Amniotic epithelial cell (primary cell): ENCODE data around the gene TDRD12.

ENCODE experiments used
- DNase-seq: peaks from one replicate; pipeline ENCODE4 v3.0.0-alpha.2; 2010; ENCODE audit warnings: low read depth

The TDRD12 gene

DNA sequence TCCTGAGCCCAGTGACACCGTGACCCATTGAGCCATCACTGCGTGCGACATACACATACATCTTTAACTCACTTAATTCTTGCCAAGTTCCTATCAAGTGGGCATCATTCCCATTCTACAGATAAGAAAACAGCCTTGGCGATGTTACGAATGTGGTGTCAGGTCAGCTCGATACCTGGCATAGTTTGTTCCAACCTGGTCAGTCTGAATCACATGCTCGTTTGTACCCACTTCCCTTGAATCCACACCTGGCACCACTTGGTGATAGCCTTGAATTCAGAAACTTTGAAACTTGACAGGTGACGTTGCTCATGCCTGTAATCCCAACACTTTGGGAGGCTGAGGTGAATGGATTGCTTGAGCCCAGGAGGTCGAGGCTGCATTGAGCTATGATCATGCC, 90.9 kb downstream of the TDRD12 start:
- no peak for DNase-seq

DNA sequence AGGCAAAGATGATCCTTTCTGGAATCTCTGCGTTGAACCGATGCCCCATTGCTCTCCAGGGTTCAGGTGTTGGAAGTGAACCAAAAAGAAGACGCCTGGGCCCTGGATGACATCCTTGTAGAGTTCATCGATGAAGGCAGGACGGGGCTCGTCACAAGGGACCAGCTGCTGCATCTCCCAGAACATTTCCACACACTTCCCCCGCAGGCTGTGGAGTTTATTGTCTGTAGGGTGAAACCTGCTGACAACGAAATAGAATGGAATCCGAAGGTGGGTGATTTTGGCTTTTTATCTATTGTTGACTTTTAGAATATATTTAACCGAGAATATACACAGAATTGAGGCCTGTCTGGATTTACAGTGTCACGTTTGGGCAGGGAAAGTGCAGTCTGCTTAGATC, 91.6 kb downstream of the TDRD12 start:
- no peak for DNase-seq

DNA sequence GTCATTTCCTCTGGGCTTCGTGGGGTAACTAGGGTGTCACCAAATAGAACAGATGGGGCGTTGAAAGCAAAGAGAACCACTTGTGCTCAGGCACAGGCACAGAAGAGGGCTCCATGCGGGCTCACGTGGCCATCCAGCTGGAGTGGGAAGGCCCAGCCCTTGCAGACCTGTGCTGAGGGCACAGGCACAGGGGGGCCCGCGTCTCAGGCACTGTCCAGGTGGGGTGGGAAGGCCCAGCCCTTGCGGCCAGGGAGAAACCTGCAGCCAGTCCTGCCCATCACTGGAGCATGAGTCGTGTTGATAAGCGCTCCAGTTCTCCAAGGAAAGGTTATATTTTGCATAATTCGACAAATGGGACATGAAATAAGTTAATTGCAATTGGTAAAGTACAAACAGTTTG, 92.5 kb downstream of the TDRD12 start:
- DNase-seq, result no peak

DNA sequence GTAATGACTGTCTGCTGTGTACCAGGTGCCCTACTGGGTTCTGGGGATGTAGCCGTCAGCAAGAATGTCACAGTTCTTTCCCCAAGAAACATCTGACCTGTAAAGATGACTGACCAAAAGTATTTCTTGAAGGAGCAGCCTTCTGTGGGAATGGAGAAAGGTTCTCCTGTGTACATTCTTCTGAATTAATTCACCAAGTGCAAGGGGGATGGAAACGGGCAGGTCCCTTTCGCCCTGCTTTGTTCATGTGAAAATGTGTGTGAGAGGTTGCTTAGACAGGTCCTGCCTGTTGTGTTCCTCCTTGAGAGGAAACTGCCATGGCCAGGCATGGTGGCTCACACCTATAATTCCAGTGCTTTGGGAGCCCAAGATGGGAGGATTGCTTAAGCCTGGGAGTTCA, 93.0 kb downstream of the TDRD12 start:
- no peak for DNase-seq

DNA sequence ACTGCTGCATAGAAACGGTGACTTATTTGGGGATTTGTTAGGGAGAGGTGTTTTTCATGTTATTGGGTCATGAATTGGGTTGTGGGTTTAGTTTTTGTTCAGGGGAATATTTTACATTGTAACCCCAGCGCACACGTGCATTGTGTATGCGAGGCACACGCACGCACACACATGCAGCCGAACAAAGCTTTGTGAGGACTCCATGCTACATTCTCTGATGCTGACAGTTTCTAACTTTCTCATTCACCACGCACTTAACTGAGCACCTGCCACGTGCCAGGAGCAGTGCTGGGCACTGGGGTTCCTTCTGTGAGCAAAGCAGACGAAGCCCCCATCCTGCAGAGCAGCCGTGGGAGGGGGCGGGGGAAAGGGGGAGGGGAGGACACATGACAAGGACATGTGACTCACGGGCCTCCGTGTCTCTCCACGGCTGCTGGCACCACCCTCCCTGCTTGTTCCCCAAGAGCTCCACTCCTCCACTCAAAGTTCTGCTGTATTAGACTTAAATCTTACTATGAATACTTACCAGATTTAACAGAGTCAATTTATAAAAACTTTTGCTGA, 94.4 kb downstream of the TDRD12 start:
- no peak for DNase-seq

DNA sequence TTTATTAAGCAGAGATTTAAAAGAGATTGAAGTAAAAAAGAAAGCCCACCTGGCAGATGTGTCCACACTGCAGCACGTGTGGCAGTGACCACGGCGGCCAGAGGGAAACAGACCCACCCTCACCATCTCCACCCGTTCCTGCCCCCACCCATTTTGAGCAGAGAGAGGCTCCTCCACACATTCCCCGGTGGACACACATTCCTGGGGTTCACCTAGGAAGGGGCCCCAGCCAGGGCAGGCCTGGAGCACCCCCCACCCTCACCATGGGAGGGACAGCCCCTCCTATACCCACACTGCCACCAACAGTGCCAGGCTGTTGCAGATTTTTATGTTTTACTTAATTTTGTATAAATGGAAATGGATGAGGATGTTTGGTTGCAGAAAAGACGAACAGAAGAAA, 95.1 kb downstream of the TDRD12 start:
- DNase-seq, result no peak

DNA sequence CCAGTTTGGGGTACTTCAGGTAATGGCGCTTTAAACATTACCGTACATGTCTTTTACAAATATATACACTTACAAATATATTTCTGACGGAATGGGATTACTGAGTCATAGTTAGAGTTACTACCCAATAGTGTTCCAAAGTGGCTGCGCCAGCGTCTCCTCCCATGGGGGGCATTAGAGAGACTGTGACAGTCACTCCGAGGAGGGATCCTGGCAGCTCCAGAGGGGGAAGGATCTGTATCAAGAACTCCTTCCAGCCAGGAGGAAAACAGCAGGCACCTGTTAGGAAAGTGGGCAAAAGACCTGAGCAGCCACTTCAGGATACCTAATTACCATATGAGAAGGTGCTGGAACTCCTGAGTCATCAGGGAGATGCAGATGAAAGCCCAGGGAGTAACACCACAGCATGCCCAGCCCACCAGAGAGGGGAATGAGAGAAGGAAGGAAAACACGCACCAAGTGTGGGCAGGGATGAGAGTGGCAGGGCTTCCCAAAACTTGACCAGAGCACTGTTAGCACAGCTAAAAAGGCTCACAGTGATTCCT, 97.1 kb downstream of the TDRD12 start:
- DNase-seq, result no peak

DNA sequence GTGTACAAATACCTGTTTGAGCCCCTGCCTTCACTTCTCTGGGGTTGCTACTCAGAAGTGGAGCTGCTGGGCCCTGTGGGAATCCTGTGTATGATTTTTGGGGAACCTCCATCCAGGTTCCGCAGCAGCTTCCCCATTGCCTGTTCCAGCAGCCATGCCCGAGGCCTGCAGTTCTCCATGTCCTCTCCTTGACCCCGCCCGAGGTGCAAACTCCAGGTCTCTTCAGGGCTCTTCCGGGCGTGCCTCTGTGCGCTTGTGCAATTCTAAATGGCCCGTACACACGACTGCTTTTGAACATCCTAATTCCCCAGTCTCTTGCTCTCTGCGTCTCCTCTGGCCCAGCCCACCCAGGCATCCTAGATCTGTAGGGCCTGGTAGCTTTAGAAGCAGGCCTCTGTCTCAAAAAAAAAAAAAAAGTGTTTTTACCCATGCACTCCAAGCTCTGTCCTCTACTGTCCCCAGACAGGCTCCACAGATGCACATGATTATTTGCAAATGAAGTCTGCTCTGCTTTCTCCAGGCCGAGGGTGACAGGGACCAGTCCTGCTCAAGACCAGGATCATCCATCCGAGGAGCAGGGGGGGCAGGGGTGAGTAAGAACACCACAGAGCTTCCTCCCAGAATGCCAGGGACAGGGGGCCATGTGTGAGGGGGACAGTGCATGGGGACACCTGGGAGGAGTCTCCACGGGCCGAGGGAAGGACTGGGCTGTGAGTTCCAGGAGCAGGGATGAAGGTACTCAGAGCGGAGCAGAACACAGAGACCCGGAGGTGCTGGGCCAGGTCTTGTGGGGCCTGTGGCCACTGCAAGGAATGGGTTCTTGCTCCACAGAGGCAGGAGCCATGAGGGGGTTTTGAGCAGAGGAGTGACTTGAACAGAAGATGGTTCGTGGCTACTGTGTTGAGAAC, 98.3 kb downstream of the TDRD12 start:
- no peak for DNase-seq

DNA sequence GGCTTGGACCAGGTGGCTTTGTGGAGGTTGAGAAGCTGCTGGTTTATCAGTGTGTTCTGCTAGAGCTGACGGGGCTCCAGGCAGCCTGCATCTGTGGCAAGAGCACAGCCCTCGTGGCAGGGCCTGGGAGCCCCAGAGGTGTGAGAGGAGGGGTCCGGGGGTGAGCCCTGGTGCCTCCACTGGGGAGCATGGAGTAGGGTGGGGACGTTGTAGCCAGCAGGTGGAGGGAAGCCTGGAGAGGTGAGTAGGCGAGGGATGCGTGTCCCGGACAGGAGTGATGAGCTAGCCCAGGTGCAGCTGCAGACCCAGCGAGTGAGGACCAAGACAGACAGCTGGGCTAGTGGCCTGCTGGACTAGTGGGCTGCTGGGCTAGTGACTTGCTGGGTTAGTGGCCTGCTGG, 99.0 kb downstream of the TDRD12 start:
- no peak for DNase-seq

DNA sequence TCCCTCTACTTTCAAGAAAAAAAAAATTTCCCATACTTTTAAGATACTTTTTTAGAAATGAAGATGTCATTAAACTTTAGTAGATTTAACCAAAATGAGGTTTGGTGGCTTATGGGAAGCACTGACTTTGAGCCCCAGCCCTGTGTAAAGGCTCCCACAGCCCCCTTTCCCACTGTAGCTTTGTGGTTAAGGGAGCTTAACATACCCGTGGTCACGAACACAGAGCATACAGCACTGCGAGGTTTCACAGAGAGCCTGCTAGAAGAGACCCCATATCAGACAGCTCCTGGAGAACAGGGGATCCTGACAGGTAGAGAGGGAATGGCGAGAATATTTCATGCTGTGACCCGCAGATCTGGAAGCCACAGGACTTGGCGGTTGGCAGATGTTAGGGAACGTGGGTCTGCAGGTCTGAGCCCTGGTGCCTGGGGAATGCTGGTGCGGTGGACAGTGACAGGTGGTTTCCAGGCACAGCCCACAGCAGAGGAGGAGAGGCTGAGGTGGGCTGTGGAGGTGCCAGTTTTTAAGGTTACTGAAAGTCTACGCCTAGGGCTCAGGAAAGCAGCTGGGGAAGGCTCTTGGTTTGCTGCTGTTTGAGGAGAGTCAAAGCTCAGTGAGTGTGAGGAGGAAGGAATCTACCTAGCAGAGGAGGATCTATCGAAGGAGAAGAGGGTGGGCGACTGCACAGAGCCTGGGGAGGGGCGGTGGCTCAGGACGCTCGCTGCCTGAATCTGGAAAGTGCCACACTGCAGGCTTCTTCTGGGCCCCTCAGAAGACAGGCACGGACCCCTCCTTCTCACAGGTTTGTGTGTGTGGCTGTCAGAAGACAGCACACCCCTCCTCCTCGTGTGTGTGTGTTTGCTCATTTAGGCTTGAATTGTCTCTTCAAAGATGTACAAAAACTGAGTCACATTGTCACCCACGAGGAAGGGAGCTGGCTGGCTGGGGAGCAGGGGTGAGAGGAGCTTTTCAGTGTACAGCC, 100.1 kb downstream of the TDRD12 start:
- DNase-seq, result no peak

DNA sequence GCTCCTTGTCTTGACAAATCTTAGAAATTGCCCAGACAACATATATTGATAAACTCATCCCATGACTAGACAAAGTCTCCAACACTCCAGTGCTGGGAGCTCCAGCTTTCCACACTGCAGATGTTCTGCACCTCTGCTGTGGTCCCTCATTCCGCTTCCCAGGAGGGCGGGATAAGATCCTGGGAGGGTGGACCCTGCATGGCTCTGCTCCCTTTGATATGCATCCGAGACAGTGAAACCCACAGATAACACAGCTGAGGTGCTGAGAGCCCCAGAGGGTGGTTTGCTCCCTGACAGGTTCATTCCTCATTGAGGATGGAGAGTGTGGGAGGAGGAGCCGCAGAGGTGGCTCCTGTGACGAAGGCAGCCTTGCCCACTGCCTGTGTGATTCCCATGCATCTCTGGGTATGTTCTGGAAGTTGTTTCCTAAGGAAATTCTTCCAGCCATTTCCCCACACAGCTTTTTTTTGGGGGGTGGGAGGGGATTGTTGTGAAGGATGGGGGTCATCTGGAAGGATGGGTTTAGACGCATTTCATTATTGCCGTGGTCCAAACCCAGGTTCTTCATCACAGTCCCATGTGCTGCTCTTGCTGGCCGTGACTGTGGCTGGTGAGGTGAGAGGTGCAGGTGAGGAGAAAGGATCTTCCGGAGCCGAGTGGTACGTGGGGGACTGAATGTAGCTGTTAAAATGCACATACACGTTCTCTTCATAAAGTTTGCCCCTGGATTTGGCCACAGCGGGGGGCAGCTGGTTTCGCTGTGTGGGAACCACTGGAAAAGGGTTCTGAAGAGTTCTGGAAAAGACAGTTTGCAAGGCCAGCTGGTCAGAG, 103.6 kb downstream of the TDRD12 start:
- no peak for DNase-seq

DNA sequence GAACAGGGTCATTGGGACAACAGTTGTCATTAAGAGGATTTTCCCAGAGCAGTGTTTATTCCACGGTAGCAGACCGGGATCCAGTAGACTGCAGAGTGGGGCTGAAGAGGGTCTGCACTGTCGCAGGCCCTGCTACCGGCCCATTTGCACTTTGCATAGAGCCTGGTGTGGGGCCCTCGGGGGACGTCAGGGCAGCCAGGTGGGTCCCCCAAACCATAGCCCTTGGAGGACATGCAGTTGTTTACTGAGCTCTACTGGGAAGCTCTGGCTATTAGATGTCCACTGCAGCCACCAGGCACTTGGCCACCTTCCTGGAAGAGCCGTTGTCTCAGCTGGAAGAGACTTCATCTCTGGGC, 104.2 kb downstream of the TDRD12 start:
- no peak for DNase-seq

DNA sequence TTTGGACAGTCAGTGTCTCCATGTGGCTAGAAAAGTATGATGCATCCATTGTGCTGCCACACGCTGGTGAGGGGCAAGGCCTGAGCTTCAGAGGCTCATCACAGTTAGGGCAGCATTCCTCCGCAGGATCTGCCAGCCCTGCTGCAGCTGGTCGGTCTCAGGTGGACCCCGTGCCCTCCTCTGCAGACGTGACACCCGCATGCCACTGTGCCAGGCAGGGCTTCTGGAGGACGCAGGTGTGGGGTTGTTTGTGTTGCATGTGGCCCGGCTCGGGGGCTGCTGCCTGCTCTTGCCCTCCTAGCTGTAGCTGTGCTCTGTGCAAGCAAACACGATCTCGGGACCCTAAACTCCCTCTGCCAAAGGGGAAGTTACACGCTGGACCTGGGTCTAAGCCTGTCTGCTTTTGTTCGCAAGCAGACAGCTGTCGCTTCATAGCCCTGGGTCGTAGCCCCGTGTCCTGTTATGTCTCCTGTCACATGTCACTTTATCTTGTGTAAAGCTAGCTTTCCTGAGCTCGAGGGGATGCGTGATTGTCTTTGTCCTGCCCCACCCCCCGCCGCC, 104.7 kb downstream of the TDRD12 start:
- no peak for DNase-seq

DNA sequence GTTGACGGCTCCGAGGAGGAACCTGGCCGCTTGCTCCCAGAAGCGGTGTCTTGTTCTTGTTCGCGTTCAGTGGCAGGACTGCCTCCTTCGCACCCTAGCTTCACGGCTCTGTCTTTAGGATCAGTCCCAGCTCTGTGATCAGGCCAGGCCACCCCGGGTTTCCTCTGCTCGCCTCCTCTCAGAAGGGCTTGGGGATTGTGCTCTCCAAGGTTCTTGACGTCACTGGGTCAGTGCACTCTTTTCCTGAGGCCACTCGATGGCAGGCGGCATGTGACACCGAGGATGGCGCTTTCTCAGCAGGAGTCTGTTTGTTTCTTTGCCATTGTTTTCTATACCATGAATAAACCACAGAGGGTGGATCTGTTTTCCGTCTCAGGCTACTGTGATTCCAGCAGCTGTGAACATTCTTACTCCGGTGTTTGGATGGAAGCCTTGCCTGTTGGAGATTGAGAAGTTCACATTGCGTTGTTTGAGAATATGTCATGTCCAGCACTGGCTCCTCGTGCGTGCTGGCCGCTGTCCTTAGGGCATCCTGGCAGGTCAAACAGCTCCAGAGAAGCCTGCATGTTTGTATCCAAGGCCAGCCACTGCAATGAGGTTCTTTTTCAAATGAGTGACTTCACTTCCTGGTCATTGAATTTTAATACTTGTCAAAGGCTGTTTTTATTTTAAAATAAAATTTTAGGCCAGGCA, 105.5 kb downstream of the TDRD12 start:
- no peak for DNase-seq

DNA sequence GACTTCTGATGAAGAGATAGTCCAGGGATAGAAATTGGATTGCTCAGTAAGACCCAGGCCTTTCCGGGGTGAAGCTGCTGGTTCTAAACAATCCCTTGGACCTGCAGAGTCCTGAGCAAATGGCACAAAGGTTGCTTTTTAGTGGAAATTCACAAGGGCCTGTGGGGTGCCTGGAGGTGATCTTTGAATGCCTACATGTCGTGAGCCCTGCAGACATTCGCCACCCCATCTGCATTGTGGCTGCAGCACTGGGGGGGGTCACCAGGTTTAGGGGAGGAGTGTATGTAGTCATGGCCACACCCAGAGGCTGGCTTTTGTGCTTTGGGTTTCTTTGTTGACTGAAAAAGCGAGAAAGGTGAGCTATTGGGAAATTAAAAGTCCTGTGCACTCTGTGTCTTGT, 108.6 kb downstream of the TDRD12 start:
- DNase-seq, result no peak

DNA sequence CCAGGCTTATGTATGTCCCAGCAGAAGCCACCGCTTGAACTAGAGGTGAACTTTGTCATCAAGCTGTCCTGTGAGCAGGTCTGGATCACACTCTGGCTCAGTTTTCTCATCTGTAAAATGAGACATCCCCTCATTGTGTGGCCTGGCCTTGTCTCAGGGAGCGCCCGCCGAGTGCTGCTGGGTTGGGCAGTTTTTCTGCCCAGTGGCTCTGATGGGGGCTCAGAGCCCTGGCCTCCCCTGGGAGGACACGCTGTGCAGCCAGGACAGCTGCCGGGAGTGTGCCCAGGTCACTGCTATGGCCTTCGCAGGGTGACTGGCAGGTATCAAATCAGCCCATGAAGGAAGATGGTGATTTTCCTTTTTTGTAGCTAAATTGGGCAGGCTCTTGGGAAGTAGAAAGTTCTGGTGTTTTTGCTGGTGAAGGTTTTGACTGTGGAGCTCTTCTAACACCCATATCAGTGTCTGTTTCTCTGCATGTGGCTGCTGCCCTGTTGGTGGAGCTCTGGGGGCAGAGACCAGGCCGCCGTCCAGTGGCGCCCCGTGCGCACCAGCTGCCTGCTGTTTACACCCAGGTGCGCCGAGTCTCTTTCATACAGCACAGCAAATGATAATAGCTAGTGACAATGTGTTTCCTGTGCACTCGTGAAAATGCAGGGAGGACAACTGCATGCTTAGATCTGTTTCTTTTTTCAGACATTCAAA, 109.2 kb downstream of the TDRD12 start:
- no peak for DNase-seq

DNA sequence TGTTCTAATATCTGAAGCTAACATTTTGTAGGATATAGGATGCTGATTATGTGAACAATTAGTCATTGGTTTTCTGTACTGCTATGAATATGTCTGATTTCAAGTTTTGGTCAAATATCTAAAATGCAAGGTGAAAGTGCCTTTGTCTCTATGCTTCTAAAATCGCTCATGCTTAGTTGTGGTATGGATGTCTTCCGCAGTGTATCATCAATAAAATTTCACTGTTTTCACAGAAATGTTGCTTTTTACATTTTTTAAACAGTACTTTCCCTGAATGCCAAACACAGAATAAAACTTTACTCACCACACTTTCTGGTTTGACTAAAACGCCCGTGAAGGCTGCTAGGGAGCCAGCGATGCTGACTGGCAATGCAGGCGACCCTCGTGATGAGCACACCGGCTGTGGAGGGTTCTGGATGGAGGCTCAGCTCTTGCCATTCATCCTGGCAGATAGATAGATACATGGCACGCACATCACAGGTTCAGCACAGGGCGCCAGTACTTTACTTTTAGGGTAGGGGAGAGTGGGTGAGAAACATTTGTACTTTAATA, 109.9 kb downstream of the TDRD12 start:
- DNase-seq, result no peak

DNA sequence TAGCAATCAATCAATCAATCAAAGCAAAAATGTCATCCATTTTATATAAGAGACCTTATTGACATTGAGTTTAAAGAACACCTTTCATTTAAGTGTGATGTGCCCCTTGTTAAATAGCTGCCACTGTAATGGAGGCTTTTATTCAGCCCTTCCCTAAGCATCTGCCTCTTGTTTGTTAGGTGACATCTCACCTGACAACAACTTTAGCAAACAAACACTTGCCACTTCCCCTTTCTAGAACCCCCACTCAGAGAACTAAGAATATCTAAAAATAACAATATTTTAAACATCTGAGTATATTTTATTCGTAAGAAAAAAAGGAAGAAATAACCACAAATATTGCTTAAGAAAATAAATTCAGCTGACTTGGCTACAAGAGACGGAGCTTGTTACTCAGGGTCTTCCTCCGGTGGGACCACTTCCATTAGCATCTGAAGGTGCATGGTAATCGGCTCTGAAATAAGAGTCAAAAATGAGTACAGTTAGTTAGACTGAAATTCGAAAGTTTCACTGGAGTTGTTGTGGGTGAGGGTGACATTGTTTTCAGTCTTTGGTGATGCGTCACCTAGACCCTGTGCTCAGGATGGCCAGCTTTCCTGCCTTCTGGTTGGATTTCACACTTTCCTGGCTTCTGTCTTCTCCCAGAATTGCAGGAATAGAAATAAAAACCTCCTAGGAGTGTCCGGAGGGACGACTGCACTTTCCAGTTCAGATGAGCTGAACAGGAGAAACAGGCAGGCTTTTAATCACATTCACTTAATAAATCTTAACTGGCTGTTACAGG, 110.9 kb downstream of the TDRD12 start:
- DNase-seq, result peak; percentile 61

DNA sequence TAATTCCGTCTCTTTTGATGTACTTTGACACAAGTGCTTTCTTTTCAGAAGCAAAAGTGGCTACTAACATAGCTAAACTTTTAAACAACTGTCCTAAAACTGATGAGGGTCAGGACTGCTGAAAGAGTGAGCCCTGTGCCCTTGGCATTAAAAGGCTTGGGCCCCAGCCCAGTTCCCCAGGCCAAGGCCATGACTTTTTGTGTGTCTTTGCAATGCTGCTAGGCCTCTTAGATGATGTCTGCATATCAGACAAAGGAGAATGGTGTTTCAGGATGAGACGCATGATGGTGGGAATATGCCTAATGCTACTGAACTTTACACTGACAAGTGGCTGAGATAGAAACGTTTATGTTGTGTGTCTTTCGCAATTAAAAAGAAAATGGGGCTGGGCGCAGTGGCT, 112.0 kb downstream of the TDRD12 start:
- no peak for DNase-seq
